MM.1S (cell line): ENCODE results near the gene MPC2.

Experiments
- CTCF ChIP-seq: fragments of 300-600 bp; sonication (generic); IDR thresholded peaks from 2 replicates; pipeline ENCODE4 v1.5.1; 2016; ENCODE audit warnings: antibody characterized with exemption, low read length, mixed read lengths
- EZH2phosphoT487 ChIP-seq: fragments of 300-600 bp; sonication (generic); IDR thresholded peaks from 2 replicates; pipeline ENCODE4 v1.6.1; 2018; ENCODE audit warnings: antibody characterized with exemption, low read length

- TF ChIP-seq CTCF (no peak), EZH2phosphoT487 (no peak)
Observed at GRCh38 chr1:167871331-167871730, 65.5 kb downstream of the MPC2 start.
